Activated CD4-positive, alpha-beta T cell treated with anti-CD3 and anti-CD28 coated beads, Interleukin-2, amount 50 U/mL, for 4 hours (primary cell): ENCODE results near the gene SLAMF9.

Experiments used
- DNase-seq, 2 experiments: peaks; one replicate each; pipeline ENCODE4 v3.0.0-alpha.2; 2020

The SLAMF9 gene

DNA sequence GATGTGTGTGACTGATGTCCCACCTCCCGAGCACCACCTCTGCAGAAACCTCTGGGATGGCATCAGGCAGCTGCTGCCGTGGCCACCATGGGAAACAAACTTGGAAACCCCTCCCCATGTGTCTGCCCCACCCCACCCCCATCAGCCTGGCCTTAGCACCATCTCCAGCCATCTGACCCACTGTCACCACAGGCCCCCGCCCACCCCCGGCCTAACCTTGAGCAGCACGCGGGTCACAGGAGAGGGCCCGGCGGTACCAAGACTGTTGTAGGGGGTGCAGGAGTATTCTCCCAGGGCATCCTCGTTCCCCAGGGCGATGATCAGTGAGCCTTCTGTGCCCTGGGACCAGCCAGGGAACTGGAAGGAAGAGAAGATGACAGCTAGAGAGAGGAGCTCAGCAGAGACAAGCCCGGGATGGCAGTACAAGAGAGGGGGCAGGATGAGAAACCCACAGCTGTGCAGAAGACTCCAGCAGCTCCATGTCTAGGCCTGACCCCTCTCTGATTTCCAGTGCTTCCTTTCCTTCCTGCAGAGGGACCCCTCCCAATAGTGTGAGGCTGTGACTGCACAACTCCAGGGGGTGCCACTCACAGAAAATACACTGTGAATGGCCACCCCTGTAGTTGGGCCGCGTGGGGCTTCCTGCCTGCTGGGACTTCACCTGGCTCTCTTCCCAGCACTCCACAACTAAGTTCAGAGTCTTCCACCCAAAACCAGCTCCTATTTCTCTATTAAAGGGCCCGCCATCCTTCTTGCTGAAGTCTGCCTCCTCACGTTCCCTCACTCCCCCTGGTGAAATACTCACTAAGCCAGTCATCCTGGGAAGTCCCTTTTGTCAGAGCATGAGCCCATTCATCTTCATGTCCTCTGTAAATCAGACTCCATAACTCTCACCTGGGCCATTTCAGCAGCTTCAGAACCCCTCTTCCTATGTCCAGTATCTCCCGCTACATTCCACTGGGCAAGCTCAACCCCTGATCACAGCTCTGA is 21.4 kb downstream of the SLAMF9 start:
- no peak for DNase-seq

- DNase-seq: no peak
These were observed 22.3 kb downstream of the SLAMF9 start for GRCh38 chr1:159931795-159932173.

DNA sequence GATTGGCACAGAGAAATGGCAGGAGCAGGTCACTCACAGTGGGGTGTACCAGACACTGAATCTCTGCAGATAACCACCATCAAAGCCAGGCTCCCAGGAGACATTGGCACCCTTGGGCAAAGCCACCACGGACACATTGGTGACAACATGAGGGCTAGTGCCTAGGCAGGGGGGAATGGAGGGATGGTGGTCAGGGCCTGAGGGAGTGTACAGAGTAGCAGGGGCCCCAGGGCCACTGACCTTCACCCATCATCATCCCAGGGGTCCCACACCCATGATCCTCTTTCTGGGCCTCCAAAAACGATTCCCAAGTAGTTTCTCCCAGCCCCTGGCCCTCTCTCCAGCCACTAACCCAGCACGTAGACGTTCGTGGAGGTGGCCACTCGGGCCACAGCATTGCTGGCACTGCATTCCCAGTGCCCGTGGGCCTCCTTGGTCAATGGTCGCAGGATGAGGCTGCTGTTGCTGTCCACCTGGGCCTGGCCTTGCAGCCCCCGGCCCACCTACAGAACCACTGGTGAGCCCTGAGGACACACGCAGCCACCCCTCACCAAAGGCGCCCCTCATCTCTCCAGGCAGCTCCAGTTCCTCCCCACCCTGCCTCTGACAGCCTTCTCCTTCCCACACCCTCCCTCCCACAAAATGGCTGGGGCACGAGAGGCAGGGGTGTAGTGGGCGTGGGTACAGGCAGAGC is 22.8 kb downstream of the SLAMF9 start:
- DNase-seq: no peak

DNA sequence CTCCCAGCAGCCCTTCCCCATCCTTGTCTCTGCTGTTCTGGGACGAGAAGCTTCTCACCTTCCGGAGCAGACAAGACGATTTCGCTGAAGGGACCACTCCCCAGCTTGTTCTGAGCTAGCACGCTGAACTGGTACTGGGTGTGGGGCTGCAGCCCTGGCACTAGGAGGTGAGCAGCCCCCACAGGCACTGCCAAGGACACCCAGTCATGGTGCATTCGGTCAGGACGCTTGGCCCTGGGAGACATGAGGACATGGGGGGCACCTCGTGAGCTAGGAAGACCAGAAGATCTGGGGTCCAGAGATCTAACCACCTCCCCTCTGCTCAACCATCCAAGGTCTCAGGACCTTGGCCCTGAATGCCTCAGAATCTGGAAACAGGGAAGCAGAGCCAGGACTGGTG is 23.4 kb downstream of the SLAMF9 start:
- DNase-seq: no peak

GRCh38 chr1:159930216-159930615 is 23.8 kb downstream of the SLAMF9 start:
- no peak for DNase-seq

DNA sequence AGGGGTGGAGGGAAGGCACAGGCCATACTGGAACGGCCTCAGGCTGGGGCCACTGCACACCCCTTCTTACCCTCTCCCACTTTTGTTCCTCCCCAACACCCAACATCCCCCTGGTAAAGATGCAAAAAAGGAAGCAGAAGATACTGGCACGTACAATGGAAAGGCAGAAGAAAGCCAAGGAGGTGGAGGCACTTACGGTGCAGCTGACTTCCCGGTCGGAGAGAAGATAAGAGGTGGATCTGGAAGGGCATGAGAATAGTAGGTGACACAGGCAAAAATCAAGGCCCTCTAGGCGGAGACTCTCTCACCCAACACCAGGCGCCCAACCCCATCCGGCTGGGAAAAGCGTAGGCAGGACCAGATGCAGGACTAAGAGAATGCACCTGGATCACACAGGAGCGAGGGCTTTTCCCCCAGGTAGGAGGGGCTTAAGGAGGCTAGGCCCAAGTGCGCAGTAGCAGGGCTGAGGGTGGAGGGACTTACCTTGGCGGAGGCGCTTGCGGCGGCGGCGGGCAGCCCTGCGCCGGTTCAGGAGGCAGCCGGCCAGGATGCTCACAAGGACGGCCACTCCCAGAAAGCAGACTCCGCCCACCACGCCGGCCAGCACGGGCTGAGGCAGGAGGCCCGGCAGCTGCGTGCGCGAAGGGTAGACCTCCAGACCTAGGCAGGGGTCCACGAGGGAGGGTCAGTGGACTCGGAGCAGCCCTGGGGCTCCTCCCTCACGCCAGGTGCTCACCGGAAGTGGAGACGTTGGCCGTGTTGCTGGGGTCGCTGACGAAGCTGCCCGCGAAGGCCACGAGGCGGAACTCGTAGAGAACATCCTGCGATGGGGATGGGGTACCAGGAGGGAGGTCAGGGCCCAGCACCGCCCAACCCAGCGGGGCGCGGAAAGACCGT is 24.6 kb downstream of the SLAMF9 start:
- DNase-seq: no peak

- DNase-seq: no peak
These were observed 25.5 kb downstream of the SLAMF9 start for GRCh38 chr1:159928491-159929050.

DNA sequence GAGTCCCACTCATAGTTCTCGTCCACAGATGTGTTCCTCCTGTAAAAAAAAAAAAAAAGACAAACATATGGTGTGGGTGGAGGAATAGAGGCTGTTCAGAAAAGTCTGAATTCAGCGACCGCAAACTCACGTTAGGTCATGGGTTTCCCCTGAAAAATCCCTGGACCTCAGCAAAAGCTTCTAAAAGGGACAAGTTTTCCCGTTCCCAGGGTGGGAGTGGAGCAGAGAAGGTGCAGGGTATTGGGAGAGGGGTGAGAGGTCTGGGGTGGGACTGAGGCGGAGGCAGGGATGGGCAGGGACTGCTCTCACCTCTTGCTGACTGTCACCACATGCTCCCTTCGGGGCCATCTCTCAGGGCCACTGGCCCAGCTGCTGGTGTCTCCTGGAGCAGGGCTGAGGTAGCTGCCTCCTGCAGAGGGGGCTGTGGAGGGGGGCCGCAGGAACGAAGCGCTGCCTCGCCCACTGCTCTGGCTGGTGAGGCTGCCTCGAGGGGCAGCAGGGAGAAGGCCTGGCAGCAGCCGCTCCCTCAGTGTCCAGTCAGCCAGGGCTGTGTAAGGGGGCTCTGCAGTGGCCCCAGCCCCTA is 26.1 kb downstream of the SLAMF9 start:
- DNase-seq: no peak

DNA sequence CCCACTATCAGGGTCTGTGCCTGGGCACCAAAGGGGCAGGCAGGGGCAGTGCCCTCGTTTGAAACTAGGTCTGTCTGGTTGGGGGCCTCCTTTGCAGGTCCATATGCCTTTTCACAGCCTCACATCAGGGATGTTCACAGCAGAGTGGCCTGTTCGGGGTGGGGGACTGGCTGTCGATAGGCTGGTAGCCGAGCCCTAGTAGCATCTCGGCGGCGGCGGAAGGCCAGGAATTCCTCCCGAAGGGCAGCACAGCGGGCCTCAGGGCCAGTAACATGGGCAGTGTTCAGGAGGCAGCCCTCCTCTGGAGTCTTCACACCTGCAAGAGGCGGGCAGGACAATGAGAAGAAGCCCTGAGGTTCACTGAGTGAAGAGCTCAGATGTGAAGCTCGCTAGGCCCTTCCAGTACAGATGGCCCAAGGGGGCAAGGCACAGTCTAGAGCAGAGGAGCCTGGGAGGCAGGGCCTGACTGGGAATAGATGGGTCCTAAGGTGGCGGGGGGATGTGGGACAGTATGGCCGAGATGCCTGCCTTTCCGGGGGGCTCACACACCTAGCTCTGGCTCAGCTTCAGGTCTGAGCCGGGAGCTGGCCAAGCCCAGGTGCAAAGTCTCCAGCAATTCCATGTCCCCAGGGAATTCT is 26.7 kb downstream of the SLAMF9 start:
- DNase-seq: no peak

DNA sequence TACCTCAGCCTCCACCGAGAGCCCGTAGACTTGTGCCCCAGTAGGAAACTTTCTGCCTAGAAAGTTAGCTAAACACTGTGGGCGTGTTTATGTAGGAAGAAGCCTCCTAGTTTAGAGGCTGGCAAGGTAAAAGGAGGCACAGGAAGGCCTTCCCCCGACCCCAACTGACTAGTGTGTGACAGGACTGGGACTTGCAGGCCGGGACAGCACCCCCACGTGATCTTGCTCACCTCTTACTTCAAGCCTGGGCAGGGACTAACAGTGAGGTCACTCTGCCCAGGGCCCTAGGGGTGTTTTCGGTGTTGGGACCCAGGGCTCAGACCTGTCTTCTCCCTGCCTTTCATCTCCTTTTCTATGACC is 28.3 kb downstream of the SLAMF9 start:
- DNase-seq: no peak

- DNase-seq: peak; percentile 84 to 85
These were observed 29.0 kb downstream of the SLAMF9 start, which contains the start of gene TAGLN2 for GRCh38 chr1:159924791-159925718. TAGLN2 (minus strand) TSS chr1:159925507; CDS start chr1:159920509, 4,998 bp downstream.

GRCh38 chr1:159924025-159924790 is 29.8 kb downstream of the SLAMF9 start:
- peak; percentile 35 to 40 for DNase-seq

DNA sequence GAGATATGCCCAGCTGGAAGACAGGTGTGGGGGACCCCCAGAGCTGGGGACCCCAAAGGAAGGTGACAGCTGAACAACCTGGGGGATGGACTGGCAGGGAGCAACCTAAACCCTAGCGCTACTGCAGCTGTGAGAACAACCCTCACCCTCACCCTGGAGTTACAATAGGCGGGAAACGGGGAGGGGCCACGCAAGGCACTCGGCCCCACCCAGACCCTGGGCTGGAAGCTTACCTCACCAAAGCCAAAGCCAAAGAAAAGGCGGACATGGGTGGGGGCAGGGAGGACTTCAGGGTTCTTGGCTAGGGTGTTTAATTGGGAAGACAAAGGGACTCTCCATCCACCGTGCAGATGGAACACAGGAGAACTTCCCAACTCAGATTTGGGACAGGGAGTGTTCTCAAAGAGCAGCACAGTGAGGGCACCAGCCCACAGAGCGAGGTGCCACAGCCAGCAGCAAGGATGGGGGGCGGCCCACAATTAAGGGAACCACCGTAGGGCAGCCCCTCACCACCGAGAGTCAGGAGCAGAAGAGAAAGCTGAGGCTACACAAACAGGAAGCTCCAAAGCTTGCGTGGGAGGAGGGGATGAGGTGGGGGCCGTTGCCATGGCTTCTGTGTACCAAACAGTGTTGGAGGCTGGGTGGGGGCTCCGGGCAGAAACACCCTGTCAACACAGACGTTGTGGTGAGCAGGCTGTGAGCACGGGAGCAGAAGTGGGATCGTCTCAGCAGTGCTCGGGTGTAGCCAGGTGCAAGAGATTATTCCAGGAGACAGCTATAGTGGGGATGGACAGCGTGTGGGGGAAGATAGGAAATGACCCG is 30.6 kb downstream of the SLAMF9 start:
- peak; percentile 73 to 75 for DNase-seq

DNA sequence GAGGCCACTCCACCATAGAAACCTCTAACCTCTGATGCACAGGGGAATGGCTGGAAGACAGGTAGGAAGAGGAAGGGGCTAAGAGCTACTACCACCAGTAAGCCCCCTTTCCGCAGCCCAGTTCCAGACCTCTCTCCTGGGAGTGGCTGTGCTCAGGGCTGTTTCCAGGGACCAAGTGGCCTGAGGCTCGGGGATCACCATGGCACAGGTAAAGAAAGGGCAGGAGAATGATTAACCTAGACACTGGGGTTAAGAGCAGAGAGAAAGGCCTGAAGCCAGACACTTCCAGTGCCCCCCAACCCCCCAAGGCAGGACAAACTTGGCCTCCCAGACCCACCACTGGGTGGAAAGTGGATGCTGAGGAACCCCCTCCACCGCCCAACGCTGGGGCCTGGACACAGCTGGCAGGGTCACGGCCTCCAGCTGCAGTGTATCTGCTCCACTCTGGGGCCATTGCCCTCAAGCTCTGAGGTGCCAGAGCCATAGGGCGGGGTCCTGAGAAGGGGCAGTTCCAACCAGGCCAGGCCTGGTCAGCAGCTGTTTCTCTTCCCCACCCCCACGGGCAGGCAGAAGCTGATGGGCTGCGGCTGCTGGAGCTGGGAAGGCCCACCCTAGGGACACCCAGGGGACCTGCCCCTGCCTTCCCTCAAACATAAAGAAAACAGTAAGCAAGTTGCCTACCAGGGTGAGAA is 31.4 kb downstream of the SLAMF9 start:
- DNase-seq: no peak

GRCh38 chr1:159921700-159922504 is 32.1 kb downstream of the SLAMF9 start:
- DNase-seq: no peak

DNA sequence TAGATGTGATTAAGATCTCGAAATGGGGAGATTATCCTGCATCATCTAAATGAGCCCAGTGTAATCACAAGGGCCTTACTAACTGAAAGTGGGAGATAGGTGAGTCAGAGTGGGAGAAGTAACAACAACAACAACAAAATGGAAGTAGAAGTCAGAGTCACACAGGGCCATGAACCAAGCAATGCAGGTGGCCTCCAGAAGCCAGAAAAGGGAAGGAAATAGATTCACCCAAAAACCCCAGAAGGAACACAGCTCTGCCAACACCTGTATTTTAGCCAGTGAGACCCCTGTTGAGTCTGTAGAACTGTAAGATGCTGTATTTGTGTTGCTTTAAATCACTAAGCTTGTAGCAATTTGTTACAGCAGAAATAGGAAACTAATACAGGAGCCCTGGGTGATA is 32.8 kb downstream of the SLAMF9 start:
- DNase-seq: no peak

GRCh38 chr1:159920651-159921050 is 33.4 kb downstream of the SLAMF9 start:
- DNase-seq: no peak
